HG03097 (cell line): ENCODE results near the gene VAV1.

ENCODE experiments used
- ATAC-seq: cut with Tn5 transposase; IDR thresholded peaks from one replicate; pipeline ENCODE4 v1.9.1; 2021; ENCODE audit not compliant: unreplicated experiment, low FRiP score

Gene VAV1, protein sequence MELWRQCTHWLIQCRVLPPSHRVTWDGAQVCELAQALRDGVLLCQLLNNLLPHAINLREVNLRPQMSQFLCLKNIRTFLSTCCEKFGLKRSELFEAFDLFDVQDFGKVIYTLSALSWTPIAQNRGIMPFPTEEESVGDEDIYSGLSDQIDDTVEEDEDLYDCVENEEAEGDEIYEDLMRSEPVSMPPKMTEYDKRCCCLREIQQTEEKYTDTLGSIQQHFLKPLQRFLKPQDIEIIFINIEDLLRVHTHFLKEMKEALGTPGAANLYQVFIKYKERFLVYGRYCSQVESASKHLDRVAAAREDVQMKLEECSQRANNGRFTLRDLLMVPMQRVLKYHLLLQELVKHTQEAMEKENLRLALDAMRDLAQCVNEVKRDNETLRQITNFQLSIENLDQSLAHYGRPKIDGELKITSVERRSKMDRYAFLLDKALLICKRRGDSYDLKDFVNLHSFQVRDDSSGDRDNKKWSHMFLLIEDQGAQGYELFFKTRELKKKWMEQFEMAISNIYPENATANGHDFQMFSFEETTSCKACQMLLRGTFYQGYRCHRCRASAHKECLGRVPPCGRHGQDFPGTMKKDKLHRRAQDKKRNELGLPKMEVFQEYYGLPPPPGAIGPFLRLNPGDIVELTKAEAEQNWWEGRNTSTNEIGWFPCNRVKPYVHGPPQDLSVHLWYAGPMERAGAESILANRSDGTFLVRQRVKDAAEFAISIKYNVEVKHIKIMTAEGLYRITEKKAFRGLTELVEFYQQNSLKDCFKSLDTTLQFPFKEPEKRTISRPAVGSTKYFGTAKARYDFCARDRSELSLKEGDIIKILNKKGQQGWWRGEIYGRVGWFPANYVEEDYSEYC

GRCh38 chr19:6772028-6772865 lies at the start of gene VAV1:
TSS of gene VAV1 (plus strand) at chr19:6772708. CDS start at chr19:6772808, 100 bp downstream.
- no peak for ATAC-seq

- ATAC-seq, result no peak
Observed at GRCh38 chr19:6723108-6723618, 49.3 kb upstream of the VAV1 start.

DNA sequence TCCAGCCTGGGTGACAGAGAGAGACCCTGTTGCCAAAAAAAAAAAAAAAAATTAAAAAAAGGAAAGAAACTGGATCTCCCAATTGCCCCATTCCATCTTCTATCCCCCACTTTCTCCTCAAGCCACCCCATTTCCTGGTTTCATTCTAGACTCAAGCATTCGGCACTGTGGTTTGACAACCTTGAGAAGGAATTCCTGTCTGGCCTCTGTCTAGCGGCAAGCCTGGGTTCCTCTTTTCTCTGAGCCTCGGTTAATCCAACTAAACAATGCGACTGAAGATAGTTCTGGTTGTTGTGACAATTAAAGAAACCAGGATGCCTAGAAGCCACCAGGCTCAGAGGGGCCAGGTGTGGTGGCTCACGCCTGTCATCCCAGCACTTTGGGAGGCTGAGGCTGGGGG lies 48.8 kb upstream of the VAV1 start:
- no peak for ATAC-seq

DNA sequence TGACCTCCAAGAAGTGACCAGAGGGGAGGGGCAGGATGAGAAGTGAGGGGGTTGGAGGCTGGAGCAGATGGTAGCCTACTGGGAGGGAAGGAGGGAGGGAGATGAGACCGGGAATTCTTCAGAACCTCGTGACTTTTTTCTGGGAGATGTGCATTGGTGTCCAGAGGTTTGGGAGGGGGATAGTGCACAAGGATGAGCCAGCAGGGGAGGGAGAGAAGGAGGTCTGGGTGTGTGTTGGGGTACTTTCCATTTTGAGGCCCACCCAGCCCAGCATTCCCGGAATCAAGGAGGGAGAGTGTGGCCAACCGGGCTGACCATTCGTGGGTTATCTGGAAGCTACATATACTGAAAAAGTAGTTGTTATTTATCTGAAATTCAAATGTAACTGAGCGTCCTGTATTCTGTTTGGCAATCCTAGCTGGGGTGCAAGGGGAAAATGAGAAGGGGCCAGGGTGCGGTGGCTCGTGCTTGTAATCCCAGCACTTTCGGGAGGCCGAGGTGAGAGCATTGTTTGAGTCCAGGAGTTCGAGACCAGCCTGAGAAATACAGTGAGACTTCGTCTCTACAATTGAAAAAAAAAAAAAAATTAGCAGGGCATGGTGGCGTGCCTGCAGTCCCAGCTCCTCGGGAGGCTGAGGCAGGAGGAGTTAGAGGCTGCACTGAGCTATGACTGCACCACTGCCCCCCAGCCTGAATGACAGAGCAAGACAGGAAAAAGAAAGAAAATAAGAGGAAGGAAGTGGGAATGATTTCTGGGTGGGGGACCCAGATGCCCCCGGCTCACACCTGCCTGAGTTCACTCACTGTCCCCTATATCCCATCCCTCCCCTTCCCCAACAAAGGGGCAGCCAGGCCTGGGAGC lies 47.6 kb upstream of the VAV1 start:
- ATAC-seq, result no peak

DNA sequence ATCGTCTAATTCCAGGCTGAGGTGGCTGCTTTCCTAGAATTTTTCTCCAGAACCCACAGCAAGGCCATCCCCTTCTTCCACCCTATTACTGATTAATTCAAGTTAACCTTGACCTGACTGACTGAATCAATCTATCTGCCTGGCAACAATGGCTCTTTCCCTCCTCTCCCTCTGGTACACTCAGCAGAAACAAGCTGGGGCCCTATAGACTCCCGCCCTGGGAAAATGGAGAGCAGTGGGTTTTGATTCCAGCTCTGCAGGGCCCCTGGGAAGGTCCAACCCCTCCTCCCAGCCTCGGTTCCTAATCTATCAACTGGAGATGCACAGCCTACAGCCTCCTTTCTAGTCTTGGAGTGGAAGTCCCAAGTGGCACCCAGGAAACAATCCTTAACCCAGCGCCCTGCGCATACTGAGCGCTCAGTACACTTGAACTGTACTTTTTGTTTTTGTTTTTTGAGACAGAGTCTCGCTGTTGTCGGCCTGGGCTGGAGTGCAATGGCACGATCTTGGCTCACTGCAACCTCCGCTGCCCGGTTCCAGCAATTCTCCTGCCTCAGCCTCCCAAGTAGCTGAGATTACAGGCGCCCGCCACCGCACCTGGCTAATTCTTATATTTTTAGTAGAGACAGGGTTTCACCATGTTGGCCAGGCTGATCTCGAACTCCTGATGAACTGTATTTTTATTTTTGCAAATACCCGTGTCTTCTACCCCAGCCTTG lies 46.8 kb upstream of the VAV1 start:
- no peak for ATAC-seq

GRCh38 chr19:6728346-6728745 lies 44.2 kb upstream of the VAV1 start:
- no peak for ATAC-seq

DNA sequence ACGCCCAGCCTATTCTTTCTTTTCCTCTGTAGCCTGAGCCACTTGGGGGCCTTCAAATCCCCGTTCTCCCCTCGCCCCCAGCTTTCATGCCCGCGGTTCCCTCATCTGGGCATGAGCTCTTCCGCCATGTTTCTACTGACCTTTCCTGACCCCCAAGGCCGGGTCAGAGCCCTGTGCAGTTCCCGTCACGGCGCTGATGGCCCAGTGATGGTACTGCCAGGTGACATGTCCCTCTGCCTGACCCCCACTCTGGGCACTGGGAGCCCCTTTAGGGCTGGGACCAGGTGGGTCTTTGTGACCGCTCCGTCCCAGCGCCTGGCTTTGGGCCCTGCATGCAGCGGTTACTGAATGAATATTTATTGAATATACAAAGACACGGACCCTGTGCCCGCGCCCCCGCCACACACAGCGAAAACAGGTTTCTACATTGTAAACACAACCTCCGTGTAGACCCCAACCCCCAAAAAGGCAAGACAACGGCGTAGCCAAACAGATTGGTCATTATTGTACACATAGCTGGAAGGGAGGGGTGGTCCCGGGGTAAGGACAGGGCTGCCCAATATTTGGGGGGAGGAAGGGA lies 42.8 kb upstream of the VAV1 start:
- ATAC-seq, result no peak

- ATAC-seq, result no peak
Observed at GRCh38 chr19:6730153-6730804, 42.2 kb upstream of the VAV1 start.

- no peak for ATAC-seq
Observed at GRCh38 chr19:6730941-6731670, 41.4 kb upstream of the VAV1 start.

DNA sequence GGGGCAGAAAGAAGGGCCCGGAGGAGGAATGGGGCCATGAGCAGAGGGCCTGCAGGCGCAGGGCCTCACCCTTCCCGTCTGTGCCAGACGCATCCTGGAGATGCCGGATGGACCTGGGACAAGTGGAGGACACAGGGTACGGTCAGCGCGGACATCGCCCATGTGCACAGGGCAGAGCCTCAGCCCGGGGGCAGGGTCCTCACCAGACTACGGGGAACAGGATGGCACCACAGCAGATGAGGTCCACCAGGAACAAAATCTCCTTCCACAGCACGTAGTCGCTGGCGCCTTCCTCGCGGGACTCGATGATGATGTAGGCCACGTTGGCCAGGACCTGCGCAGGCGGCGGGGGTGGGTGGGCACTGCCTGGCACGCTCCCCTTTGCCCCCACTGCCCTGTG lies 40.7 kb upstream of the VAV1 start:
- ATAC-seq, result no peak

DNA sequence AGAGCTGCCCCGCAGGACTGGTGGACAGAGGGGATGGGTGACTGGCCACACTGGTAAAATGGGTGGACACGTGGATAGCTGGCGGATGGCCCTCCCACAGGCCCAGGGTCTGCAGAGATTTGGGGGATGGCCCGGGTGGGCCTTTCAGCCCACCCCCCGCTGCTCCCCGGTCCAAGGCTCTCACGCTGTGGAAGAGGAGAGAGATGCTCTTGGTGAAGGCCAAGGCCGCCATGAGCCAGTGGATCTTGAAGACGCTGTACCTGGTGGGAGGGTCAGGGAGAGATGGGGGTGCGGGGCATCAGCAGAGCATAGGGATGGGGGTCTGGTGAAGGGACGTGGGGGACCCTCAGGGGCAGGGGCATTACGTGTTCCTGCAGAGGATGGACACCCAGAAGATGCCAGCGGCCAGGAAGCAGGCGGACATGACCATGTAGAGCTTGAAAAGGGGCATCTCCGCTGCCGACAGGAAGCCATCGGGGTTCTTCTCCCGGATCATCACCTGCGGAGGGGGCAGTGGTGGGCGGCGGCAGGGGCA lies 39.6 kb upstream of the VAV1 start:
- ATAC-seq, result no peak

GRCh38 chr19:6733338-6734095 lies 39.0 kb upstream of the VAV1 start:
- ATAC-seq, result no peak

GRCh38 chr19:6734096-6734696 lies 38.3 kb upstream of the VAV1 start:
- no peak for ATAC-seq

DNA sequence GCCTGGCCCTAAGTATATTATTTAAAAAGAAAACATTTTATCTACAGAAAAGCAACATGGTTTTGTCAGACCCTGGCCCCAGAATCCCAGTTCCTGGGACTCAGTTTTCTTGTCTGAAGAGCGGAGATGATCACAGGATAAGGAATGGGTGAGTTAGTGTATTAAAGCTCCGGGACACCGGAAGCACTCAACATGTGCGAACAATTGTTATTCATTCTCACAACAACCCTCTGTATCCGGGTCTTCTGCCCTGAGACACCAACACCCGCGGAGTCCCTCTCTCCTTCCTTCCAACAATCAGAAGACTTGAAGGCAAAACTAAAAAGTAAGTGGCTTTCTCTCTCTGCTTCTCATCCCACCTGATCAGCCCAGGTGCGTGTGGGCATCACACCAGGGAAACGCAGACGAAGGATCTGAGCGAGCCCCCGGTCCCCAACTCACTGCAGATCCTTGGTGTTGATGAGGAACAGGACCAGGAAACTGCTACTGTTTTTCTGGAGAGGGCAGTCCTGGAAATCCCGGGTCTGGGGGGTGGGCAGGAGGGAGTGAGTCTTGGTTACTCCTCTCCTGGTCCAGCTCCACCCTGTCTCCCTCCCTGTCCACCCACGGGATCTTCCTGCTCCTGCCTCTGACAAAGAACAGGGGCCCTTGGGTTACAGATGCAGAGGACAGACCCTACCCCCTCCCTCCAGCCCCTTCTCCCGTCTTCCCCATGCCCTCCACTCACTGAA lies 37.2 kb upstream of the VAV1 start:
- no peak for ATAC-seq

- ATAC-seq, result peak; percentile 16
Observed at GRCh38 chr19:6736169-6736916, 36.2 kb upstream of the VAV1 start.
